Subcutaneous abdominal adipose tissue (tissue), 5 donors: Measurements from ENCODE around the gene GMPPA.

Source experiments
- H3K27ac ChIP-seq: one replicate; pipeline ENCODE4 v1.7.0; 2013; ENCODE audit warnings: low read depth, mild to moderate bottlenecking, inconsistent platforms, low read length, moderate library complexity
- H3K27me3 ChIP-seq, 5 donors: one replicate each; pipeline ENCODE4 v1.7.0; 2013; ENCODE audit warnings: low read length in 5 of 5, inconsistent platforms in 1 of 5; ENCODE audit not compliant: control insufficient read depth in 5 of 5, insufficient read depth in 4 of 5
- H3K36me3 ChIP-seq, 5 donors: one replicate each; pipeline ENCODE4 v1.7.0; 2013; ENCODE audit warnings: low read length in 5 of 5; ENCODE audit not compliant: control insufficient read depth in 5 of 5, insufficient read depth in 5 of 5
- H3K4me1 ChIP-seq, 5 donors: one replicate each; pipeline ENCODE4 v1.7.0; 2013; ENCODE audit warnings: low read length in 5 of 5, mild to moderate bottlenecking in 3 of 5, moderate library complexity in 1 of 5; ENCODE audit not compliant: control insufficient read depth in 5 of 5, insufficient read depth in 5 of 5
- H3K4me3 ChIP-seq, 5 donors: one replicate each; pipeline ENCODE4 v1.7.0; 2013; ENCODE audit warnings: low read length in 5 of 5, low read depth in 1 of 5
- H3K9ac ChIP-seq, 5 donors: one replicate each; pipeline ENCODE4 v1.7.0; 2013; ENCODE audit warnings: low read length in 5 of 5, mild to moderate bottlenecking in 4 of 5, moderate library complexity in 3 of 5
- H3K9me3 ChIP-seq, 5 donors: one replicate each; pipeline ENCODE4 v1.7.0; 2013; ENCODE audit warnings: low read length in 5 of 5; ENCODE audit not compliant: control insufficient read depth in 5 of 5
- donor health status: healthy.
- donor health status: healthy.
- donor health status: healthy.
- donor health status: healthy.
- donor health status: healthy.

Gene GMPPA

GRCh38 chr2:219475697-219476651, 22.7 kb upstream of the GMPPA start:
- H3K27ac ChIP-seq, result no peak overlapping the region
- peaks cover 4 to 32% (median 21%) of the 10 kb centered on the region in 5 donors for H3K27me3 ChIP-seq
- no peaks in the 10 kb centered on the region for H3K9me3 ChIP-seq
- no peak overlapping the region for H3K4me3 ChIP-seq
- no peaks in the 10 kb centered on the region for H3K4me1 ChIP-seq
- H3K36me3 ChIP-seq, result no peaks in the 10 kb centered on the region
- no peak overlapping the region for H3K9ac ChIP-seq

- Histone ChIP-seq H3K27me3 (peaks cover 4 to 32% (median 25%) of the 10 kb centered on the region in 5 donors), H3K9ac (no peak overlapping the region), H3K4me3 (no peak overlapping the region), H3K27ac (no peak overlapping the region), H3K9me3 (no peaks in the 10 kb centered on the region), H3K4me1 (no peaks in the 10 kb centered on the region), H3K36me3 (no peaks in the 10 kb centered on the region)
Measured at GRCh38 chr2:219476652-219477151, 22.0 kb upstream of the GMPPA start.

DNA sequence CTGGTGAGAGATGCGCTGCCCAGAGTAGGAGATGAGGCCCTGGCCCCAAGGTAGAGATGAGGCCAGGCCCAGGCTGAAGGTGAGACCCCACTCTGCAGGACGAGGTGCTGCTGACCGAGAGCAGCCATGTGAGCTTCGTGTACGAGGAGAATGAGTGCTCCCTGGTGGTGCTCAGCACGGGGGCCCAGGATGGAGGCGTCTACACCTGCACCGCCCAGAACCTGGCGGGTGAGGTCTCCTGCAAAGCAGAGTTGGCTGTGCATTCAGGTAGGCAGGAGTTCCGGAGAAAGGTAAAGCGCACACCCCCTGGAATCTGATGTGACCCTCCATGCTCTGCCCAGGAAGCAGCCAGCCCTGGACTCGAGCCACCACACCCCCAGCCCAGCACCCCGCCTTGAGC, 21.5 kb upstream of the GMPPA start:
- H3K36me3 ChIP-seq, result no peaks in the 10 kb centered on the region
- H3K27ac ChIP-seq, result no peak overlapping the region
- H3K27me3 ChIP-seq, result peaks cover 4 to 31% (median 23%) of the 10 kb centered on the region in 5 donors
- no peak overlapping the region for H3K4me3 ChIP-seq
- no peaks in the 10 kb centered on the region for H3K9me3 ChIP-seq
- H3K9ac ChIP-seq, result no peak overlapping the region
- no peaks in the 10 kb centered on the region for H3K4me1 ChIP-seq

DNA sequence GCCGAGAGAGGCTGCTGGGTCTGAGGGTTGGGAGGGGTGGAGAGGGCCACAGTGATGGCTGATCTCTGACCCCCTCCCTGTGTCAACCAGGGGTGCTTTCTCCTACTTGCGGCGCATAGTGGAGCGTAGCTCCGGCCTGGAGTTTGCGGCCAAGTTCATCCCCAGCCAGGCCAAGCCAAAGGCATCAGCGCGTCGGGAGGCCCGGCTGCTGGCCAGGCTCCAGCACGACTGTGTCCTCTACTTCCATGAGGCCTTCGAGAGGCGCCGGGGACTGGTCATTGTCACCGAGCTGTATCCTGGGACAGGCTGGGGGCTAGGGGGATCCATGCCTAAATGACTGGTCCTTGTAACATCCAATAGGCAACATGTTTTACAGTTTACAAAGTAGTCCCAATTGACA, 20.9 kb upstream of the GMPPA start:
- peaks cover 8 to 30% (median 23%) of the 10 kb centered on the region in 5 donors for H3K27me3 ChIP-seq
- no peaks in the 10 kb centered on the region for H3K9me3 ChIP-seq
- no peak overlapping the region for H3K9ac ChIP-seq
- no peak overlapping the region for H3K27ac ChIP-seq
- no peak overlapping the region for H3K4me3 ChIP-seq
- H3K4me1 ChIP-seq, result no peaks in the 10 kb centered on the region
- no peaks in the 10 kb centered on the region for H3K36me3 ChIP-seq

- Histone ChIP-seq H3K4me3 (no peak overlapping the region), H3K27me3 (peaks cover 14 to 40% (median 28%) of the 10 kb centered on the region in 5 donors), H3K27ac (no peak overlapping the region), H3K4me1 (peaks cover 0 to 2% (median 2%) of the 10 kb centered on the region in 5 donors), H3K9me3 (no peaks in the 10 kb centered on the region), H3K9ac (no peak overlapping the region), H3K36me3 (no peaks in the 10 kb centered on the region)
Measured at GRCh38 chr2:219478916-219479315, 19.8 kb upstream of the GMPPA start.

DNA sequence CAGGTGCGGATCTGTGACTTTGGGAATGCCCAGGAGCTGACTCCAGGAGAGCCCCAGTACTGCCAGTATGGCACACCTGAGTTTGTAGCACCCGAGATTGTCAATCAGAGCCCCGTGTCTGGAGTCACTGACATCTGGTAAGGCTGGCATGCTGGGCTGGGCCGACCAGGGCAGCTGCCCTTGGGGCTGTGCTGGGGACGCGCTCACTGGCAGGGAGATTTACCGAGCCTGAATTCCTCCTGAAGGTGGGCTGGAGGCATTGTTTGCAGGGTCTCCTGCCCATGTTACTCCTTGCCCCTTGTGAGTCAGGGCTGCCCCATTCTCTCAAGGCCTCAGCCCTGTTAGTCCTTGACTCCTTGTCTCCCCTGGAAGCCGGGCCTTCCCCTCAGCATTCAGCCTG, 18.7 kb upstream of the GMPPA start:
- H3K9ac ChIP-seq, result no peak overlapping the region
- no peak overlapping the region for H3K4me3 ChIP-seq
- no peaks in the 10 kb centered on the region for H3K9me3 ChIP-seq
- H3K27ac ChIP-seq, result no peak overlapping the region
- no peaks in the 10 kb centered on the region for H3K36me3 ChIP-seq
- H3K27me3 ChIP-seq, result peaks cover 23 to 51% (median 38%) of the 10 kb centered on the region in 5 donors
- H3K4me1 ChIP-seq, result peaks cover 0 to 13% (median 13%) of the 10 kb centered on the region in 5 donors

- no peak overlapping the region for H3K27ac ChIP-seq
- H3K9ac ChIP-seq, result no peak overlapping the region
- peaks cover 0 to 14% (median 13%) of the 10 kb centered on the region in 5 donors for H3K4me1 ChIP-seq
- H3K4me3 ChIP-seq, result no peak overlapping the region
- H3K36me3 ChIP-seq, result no peaks in the 10 kb centered on the region
- no peaks in the 10 kb centered on the region for H3K9me3 ChIP-seq
- peaks cover 38 to 60% (median 54%) of the 10 kb centered on the region in 5 donors for H3K27me3 ChIP-seq
Measured at GRCh38 chr2:219482674-219483405, 15.9 kb upstream of the GMPPA start.

DNA sequence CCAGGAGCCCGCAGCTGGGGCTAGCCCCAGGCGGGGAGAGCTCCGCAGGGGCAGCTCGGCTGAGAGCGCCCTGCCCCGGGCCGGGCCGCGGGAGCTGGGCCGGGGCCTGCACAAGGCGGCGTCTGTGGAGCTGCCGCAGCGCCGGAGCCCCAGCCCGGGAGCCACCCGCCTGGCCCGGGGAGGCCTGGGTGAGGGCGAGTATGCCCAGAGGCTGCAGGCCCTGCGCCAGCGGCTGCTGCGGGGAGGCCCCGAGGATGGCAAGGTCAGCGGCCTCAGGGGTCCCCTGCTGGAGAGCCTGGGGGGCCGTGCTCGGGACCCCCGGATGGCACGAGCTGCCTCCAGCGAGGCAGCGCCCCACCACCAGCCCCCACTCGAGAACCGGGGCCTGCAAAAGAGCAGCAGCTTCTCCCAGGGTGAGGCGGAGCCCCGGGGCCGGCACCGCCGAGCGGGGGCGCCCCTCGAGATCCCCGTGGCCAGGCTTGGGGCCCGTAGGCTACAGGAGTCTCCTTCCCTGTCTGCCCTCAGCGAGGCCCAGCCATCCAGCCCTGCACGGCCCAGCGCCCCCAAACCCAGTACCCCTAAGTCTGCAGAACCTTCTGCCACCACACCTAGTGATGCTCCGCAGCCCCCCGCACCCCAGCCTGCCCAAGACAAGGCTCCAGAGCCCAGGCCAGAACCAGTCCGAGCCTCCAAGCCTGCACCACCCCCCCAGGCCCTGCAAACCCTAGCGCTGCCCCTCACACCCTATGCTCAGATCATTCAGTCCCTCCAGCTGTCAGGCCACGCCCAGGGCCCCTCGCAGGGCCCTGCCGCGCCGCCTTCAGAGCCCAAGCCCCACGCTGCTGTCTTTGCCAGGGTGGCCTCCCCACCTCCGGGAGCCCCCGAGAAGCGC, 15.0 kb upstream of the GMPPA start:
- H3K27ac ChIP-seq, result no peak overlapping the region
- H3K4me1 ChIP-seq, result peaks cover 0 to 14% (median 13%) of the 10 kb centered on the region in 5 donors
- H3K9me3 ChIP-seq, result no peaks in the 10 kb centered on the region
- H3K36me3 ChIP-seq, result no peaks in the 10 kb centered on the region
- no peak overlapping the region for H3K9ac ChIP-seq
- peak overlapping the region in 3 of 5 donors; percentile 22 to 50 (median 31) for H3K4me3 ChIP-seq
- peaks cover 38 to 64% (median 60%) of the 10 kb centered on the region in 5 donors for H3K27me3 ChIP-seq

DNA sequence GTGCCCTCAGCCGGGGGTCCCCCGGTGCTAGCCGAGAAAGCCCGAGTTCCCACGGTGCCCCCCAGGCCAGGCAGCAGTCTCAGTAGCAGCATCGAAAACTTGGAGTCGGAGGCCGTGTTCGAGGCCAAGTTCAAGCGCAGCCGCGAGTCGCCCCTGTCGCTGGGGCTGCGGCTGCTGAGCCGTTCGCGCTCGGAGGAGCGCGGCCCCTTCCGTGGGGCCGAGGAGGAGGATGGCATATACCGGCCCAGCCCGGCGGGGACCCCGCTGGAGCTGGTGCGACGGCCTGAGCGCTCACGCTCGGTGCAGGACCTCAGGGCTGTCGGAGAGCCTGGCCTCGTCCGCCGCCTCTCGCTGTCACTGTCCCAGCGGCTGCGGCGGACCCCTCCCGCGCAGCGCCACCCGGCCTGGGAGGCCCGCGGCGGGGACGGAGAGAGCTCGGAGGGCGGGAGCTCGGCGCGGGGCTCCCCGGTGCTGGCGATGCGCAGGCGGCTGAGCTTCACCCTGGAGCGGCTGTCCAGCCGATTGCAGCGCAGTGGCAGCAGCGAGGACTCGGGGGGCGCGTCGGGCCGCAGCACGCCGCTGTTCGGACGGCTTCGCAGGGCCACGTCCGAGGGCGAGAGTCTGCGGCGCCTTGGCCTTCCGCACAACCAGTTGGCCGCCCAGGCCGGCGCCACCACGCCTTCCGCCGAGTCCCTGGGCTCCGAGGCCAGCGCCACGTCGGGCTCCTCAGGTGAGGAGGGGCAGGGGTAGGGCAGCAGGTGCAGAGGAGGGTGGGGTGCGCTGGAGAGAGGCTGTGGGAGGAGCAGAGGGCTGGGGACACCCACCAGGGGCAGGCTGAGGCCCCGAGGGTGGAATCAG, 14.1 kb upstream of the GMPPA start:
- Histone ChIP-seq H3K9me3 (no peaks in the 10 kb centered on the region), H3K9ac (no peak overlapping the region), H3K27ac (no peak overlapping the region), H3K27me3 (peaks cover 38 to 66% (median 63%) of the 10 kb centered on the region in 5 donors), H3K4me1 (peaks cover 0 to 14% (median 13%) of the 10 kb centered on the region in 5 donors), H3K36me3 (no peaks in the 10 kb centered on the region), H3K4me3 (peak overlapping the region in 3 of 5 donors; percentile 22 to 50 (median 31))
